Parathyroid adenoma (tissue), 2 donors: Measurements from ENCODE around the gene CD7.

Experiments used
- H2AFZ ChIP-seq: fragments of 300-600 bp; sonication (generic); one replicate; pipeline ENCODE4 v1.7.0; 2017; ENCODE audit warnings: antibody characterized with exemption, mild to moderate bottlenecking
- H3K27ac ChIP-seq: fragments of 300-600 bp; sonication (generic); one replicate; pipeline ENCODE4 v1.7.0; 2017
- H3K27me3 ChIP-seq: fragments of 300-600 bp; sonication (generic); one replicate; pipeline ENCODE4 v1.7.0; 2017; ENCODE audit warnings: low read length; ENCODE audit not compliant: control insufficient read depth, insufficient read depth
- H3K36me3 ChIP-seq: fragments of 300-600 bp; sonication (generic); one replicate; pipeline ENCODE4 v1.7.0; 2017; ENCODE audit warnings: low read length; ENCODE audit not compliant: control insufficient read depth, insufficient read depth
- H3K4me1 ChIP-seq: fragments of 300-600 bp; sonication (generic); one replicate; pipeline ENCODE4 v1.7.0; 2017; ENCODE audit warnings: control low read depth
- H3K4me2 ChIP-seq: fragments of 300-600 bp; sonication (generic); one replicate; pipeline ENCODE4 v1.7.0; 2017; ENCODE audit warnings: low read length
- H3K4me3 ChIP-seq: fragments of 300-600 bp; sonication (generic); one replicate; pipeline ENCODE4 v1.7.0; 2017; ENCODE audit warnings: low read depth, low read length
- H3K79me2 ChIP-seq: fragments of 300-600 bp; sonication (generic); one replicate; pipeline ENCODE4 v1.7.0; 2017; ENCODE audit warnings: control low read depth
- H3K9ac ChIP-seq: fragments of 300-600 bp; sonication (generic); one replicate; pipeline ENCODE4 v1.7.0; 2017; ENCODE audit warnings: mild to moderate bottlenecking
- H3K9me3 ChIP-seq: fragments of 300-600 bp; sonication (generic); one replicate; pipeline ENCODE4 v1.7.0; 2017; ENCODE audit warnings: low read length; ENCODE audit not compliant: control insufficient read depth
- TF ChIP-seq, protein P1 (sequence below): fragments of 300-600 bp; sonication (generic); IDR thresholded peaks from one replicate; pipeline ENCODE4 v1.7.0; 2017; ENCODE audit warnings: antibody characterized with exemption, mild to moderate bottlenecking
- donor health status: primary hyperparathyroidism.

CD7 gene

DNA sequence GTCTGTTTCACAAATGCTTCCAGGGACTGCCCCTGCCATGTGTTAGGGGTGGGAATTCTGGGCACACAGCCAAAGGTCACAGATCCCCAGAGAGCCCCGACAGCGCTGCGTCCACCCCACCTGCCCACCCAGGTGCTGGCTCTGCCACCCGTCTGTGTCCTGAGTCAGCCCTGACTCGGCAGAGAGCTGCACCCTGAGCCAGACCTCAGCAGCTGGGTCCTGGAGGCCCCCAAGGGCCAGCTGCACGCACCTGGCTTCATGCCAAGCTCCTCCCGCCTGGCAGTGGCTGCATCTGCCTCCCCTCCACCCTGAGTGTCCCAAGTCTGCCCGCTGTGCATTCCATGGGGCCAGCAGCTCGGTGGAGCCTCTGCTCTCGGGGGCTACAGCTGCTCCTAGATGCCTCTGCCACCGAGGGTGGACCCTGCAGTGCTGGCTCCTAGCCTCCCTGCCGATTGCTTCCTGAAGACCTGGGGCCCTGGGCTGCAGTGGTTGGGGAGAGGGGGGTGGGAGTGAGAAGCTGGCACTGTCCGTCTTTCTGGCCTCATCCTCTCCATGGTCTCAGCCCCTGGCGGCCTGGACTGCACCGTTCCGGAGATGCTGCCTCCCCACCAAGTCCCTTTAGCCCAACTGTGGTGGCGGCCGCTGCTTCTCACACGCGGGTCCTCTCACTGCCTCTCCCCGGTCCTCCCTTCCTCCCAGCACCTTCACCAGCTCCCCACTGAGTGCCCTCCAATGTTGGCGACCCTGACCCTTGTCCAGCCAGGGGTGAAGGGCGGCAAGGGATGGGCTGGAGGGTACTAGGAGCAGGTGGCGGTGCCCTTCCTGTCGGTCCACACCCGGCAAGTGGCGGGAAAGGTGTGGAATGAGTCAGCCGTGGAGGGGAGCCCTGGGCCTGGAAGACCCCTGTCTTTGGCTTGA lies 13.2 kb upstream of the CD7 start:
- Histone ChIP-seq H3K27me3 (no peaks in the 10 kb centered on the region), H3K4me3 (no peak overlapping the region), H3K4me1 (peaks cover 12% of the 10 kb centered on the region), H3K79me2 (no peaks in the 10 kb centered on the region), H3K4me2 (no peak overlapping the region), H3K9ac (no peak overlapping the region), H3K27ac (no peak overlapping the region), H3K9me3 (no peaks in the 10 kb centered on the region), H3K36me3 (no peaks in the 10 kb centered on the region), H2AFZ (no peak overlapping the region)
- TF ChIP-seq, protein P1, sequence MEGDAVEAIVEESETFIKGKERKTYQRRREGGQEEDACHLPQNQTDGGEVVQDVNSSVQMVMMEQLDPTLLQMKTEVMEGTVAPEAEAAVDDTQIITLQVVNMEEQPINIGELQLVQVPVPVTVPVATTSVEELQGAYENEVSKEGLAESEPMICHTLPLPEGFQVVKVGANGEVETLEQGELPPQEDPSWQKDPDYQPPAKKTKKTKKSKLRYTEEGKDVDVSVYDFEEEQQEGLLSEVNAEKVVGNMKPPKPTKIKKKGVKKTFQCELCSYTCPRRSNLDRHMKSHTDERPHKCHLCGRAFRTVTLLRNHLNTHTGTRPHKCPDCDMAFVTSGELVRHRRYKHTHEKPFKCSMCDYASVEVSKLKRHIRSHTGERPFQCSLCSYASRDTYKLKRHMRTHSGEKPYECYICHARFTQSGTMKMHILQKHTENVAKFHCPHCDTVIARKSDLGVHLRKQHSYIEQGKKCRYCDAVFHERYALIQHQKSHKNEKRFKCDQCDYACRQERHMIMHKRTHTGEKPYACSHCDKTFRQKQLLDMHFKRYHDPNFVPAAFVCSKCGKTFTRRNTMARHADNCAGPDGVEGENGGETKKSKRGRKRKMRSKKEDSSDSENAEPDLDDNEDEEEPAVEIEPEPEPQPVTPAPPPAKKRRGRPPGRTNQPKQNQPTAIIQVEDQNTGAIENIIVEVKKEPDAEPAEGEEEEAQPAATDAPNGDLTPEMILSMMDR, result no peak

GRCh38 chr17:82329683-82330321 lies 12.4 kb upstream of the CD7 start:
- Histone ChIP-seq H2AFZ (no peak overlapping the region), H3K9ac (no peak overlapping the region), H3K79me2 (no peaks in the 10 kb centered on the region), H3K27ac (no peak overlapping the region), H3K4me1 (peaks cover 12% of the 10 kb centered on the region), H3K9me3 (no peaks in the 10 kb centered on the region), H3K27me3 (no peaks in the 10 kb centered on the region), H3K4me3 (no peak overlapping the region), H3K4me2 (no peak overlapping the region), H3K36me3 (no peaks in the 10 kb centered on the region)
- TF ChIP-seq, protein P1, result no peak

DNA sequence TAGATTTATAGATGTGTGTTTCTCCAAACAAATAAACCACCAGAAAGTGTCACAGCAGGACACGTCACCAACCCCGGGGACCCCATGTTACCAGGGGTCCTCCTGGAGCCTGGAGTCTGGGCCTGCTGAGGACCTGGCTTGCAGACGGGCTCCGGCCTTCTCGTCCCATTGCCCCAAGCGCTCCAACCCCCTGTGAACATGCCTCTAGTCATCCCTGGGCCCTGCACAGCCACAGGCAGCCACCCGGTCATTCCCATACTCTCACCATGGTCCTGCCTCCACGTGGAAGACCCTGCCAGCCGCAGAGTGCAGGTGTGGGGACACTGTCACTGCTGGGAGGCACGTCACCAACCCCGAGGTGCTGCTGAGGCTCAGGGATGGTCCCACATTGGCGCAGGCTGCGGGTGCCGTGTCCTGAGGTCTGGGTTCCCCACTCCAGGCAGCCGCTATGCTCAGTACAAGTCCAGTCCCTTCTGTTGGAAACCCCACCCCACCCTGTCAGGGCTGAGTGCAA lies 11.6 kb upstream of the CD7 start:
- no peaks in the 10 kb centered on the region for H3K9me3 ChIP-seq
- H3K9ac ChIP-seq, result no peak overlapping the region
- no peak overlapping the region for H3K27ac ChIP-seq
- H3K36me3 ChIP-seq, result no peaks in the 10 kb centered on the region
- H3K4me2 ChIP-seq, result no peak overlapping the region
- peaks cover 12% of the 10 kb centered on the region for H3K4me1 ChIP-seq
- H3K79me2 ChIP-seq, result no peaks in the 10 kb centered on the region
- H2AFZ ChIP-seq, result no peak overlapping the region
- H3K27me3 ChIP-seq, result no peaks in the 10 kb centered on the region
- H3K4me3 ChIP-seq, result no peak overlapping the region
- TF ChIP-seq, protein P1, result no peak

DNA sequence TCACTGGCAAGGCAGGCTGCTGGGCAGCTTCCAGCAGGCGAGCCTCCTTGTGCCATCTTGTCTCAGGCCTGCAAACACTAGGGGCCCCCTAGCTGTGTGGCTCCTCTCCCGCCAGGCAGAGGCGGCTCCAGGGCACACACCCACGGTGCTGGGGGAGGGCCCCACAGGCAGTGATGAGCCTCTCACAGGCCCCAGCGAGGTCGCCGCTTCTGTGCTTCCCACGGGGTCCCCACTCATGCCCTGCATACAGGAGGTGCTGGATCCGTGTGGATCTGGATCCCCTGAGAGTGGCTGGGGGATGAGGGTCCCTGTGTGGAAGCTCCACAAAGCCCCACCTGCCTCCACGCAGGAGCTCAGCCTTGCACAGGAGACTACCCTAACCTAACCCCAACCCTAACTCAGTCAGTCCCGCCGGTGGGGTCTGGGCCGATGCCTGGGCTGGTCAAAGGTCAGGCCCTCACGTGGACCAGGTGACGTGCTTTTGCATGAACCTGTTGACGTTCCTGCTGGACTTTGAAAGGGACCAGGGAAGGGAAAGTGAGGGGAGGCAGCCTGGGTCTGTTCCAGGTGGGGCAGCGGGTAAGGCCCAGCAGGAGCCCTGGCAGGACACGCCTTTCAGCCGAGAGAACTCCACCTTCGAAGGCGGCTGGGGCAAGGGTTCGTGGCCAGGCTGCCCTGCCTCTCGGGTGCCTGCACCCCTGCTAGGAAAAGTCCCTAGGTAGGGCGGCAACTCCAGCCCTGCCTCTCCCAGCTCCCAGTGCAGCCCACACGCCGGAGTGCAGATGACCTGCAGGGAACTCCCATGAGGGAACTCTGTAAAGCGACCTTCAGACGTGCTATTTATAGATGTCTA lies 11.0 kb upstream of the CD7 start:
- H3K4me1 ChIP-seq, result peaks cover 12% of the 10 kb centered on the region
- no peaks in the 10 kb centered on the region for H3K36me3 ChIP-seq
- no peak overlapping the region for H3K27ac ChIP-seq
- H2AFZ ChIP-seq, result no peak overlapping the region
- no peak overlapping the region for H3K9ac ChIP-seq
- no peaks in the 10 kb centered on the region for H3K9me3 ChIP-seq
- no peak overlapping the region for H3K4me3 ChIP-seq
- TF ChIP-seq, protein P1, result no peak
- H3K27me3 ChIP-seq, result no peaks in the 10 kb centered on the region
- no peaks in the 10 kb centered on the region for H3K79me2 ChIP-seq
- H3K4me2 ChIP-seq, result no peak overlapping the region
